Prostate gland (tissue), 2 donors: ENCODE results near the gene PPP4R2. TPM values are rescaled to one million over a fixed set of nuclear protein-coding genes. Genes with fewer than 3 reads are reported as not detected.

Experiments
- DNase-seq: peaks from one replicate; pipeline ENCODE4 v3.0.0-alpha.2; 2019; ENCODE audit warnings: low spot score
- H3K27ac ChIP-seq, 2 donors: fragments of 200-600 bp; sonication (generic); 2 replicates each; pipeline ENCODE4 v1.5.1; 2017 to 2019
- H3K27me3 ChIP-seq: fragments of 200-600 bp; sonication (generic); replicated peaks from 2 replicates; pipeline ENCODE4 v1.5.1; 2019; ENCODE audit not compliant: insufficient read depth
- H3K36me3 ChIP-seq, 2 donors: fragments of 200-600 bp; sonication (generic); 1 replicate in 1 of 2; 2 replicates in 1 of 2; pipeline versions ENCODE4 v1.5.1 to v1.8.1; 2017 to 2019
- H3K4me1 ChIP-seq: fragments of 200-600 bp; sonication (generic); replicated peaks from 2 replicates; pipeline ENCODE4 v1.5.1; 2019
- H3K4me3 ChIP-seq, 2 donors: fragments of 200-600 bp; sonication (generic); 2 replicates each; pipeline ENCODE4 v1.5.1; 2017 to 2019
- H3K9me3 ChIP-seq: fragments of 200-600 bp; sonication (generic); 2 replicates; pipeline ENCODE4 v1.5.1; 2017
- POLR2A ChIP-seq: fragments of 450-650 bp; IDR thresholded peaks from one replicate; pipeline ENCODE4 v1.6.1; 2016; ENCODE audit warnings: antibody characterized with exemption, mild to moderate bottlenecking
- POLR2AphosphoS5 ChIP-seq: sonication (generic); formaldehyde crosslinking; IDR thresholded peaks from one replicate; pipeline ENCODE4 v1.6.1; 2017; ENCODE audit warnings: antibody characterized with exemption
- WGBS: methylation state at CpG from one replicate; pipeline ENCODE4 v1.1.5; 2018; 5-methylcytosine and 5-hydroxymethylcytosine counted together
- intact Hi-C: fragments of 100-400 bp; cut with DNase I; formaldehyde crosslinking; loops from one replicate; pipeline ENCODE4 v1.14.2; 2022
- total RNA-seq, 2 donors: library from RNA; depleted of rRNA; stranded (reverse); fragments of >200 nt; gene quantifications; one replicate each; pipeline ENCODE4 v1.1.0, GENCODE V29; 2016
- TF ChIP-seq, protein P1 (sequence below), 4 experiments: fragments of 200-600 bp in 2 of 4; fragments of 450-650 bp in 2 of 4; sonication (generic) in 2 of 4; IDR thresholded peaks; 1 replicate in 3 of 4; 2 replicates in 1 of 4; pipeline ENCODE4 v1.5.1; 2016 to 2019; ENCODE audit warnings: antibody characterized with exemption in 4 of 4, mild to moderate bottlenecking in 2 of 4, moderate library complexity in 2 of 4

Gene PPP4R2
- total RNA-seq, 2 donors from 2014 or later = 29.6 to 41.8 TPM

DNA sequence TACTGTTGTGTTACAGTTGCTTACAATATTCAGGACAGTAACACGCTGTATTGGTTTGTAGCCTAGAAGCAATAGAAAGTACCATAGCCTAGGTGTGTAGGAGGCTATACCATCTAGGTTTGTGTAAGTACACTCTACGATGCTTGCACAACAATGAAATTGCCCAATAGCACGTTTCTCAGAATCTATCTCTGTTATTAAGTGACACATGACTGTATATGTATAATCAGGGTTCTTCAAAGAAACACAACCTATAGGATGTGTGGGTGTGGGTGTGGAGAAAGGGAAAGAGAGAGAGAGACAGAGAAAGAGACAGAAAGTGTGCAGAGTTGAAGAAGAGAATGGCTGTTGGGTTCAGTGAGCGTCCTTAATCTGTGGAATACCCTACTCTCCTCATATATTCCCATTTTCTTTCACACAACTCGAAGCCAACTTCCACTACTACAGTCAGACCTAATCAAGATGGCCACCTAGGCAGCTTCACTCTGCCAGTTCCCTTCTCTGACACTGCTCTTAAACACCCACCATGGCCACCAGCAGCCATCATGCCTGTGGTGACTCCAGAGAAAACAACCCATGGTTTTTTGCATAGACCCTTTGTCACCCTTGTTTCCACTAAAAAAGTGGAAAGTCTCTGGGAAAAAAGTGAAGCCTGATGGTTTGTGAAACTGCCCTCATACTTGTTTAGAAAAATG is 5.8 kb upstream of the PPP4R2 start:
- DNase-seq = no peak
- H3K27me3 ChIP-seq = no peaks in the 10 kb centered on the region
- H3K4me1 ChIP-seq = no peaks in the 10 kb centered on the region
- TF ChIP-seq POLR2A (no peak), POLR2AphosphoS5 (no peak)
- TF ChIP-seq, protein P1, sequence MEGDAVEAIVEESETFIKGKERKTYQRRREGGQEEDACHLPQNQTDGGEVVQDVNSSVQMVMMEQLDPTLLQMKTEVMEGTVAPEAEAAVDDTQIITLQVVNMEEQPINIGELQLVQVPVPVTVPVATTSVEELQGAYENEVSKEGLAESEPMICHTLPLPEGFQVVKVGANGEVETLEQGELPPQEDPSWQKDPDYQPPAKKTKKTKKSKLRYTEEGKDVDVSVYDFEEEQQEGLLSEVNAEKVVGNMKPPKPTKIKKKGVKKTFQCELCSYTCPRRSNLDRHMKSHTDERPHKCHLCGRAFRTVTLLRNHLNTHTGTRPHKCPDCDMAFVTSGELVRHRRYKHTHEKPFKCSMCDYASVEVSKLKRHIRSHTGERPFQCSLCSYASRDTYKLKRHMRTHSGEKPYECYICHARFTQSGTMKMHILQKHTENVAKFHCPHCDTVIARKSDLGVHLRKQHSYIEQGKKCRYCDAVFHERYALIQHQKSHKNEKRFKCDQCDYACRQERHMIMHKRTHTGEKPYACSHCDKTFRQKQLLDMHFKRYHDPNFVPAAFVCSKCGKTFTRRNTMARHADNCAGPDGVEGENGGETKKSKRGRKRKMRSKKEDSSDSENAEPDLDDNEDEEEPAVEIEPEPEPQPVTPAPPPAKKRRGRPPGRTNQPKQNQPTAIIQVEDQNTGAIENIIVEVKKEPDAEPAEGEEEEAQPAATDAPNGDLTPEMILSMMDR (IDR thresholded peaks at IDR 0.05) = no peak
- H3K27ac ChIP-seq = no peak overlapping the region
- WGBS = 83% methylated on average over 5 of the region's 5 CpGs
- H3K4me3 ChIP-seq = no peak overlapping the region
- intact Hi-C loops = no loop called here
- no peaks in the 10 kb centered on the region for H3K36me3 ChIP-seq
- H3K9me3 ChIP-seq = no peaks in the 10 kb centered on the region

DNA sequence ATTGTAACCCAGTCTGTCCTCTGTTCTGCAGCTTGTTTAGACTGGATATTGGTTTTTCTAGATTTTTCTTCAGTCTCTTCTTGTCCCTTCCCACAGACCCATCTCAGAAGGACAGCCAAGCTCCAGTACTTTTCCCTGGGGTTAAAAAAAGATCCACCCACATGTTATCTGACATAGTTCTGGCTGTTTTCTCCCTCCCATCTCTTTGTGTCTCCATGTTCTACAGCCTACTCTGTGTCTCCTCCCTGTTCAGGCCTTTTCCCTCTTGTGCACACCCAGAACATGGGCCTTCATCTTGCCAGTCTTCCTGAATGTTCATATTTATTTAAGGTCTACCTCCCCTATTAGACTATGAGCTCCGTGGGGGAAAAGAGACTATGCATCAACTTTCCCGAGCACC is 5.1 kb upstream of the PPP4R2 start:
- intact Hi-C loops = no loop called here
- no peak overlapping the region for H3K4me3 ChIP-seq
- TF ChIP-seq POLR2A = no peak
- TF ChIP-seq, protein P1 (IDR thresholded peaks at IDR 0.05) = no peak
- no peak for TF ChIP-seq POLR2AphosphoS5
- no peak for DNase-seq
- no peaks in the 10 kb centered on the region for H3K4me1 ChIP-seq
- no peak overlapping the region for H3K27ac ChIP-seq
- no peaks in the 10 kb centered on the region for H3K9me3 ChIP-seq
- H3K36me3 ChIP-seq = no peaks in the 10 kb centered on the region
- 76% methylated on average over 2 of the region's 2 CpGs for WGBS
- no peaks in the 10 kb centered on the region for H3K27me3 ChIP-seq

DNA sequence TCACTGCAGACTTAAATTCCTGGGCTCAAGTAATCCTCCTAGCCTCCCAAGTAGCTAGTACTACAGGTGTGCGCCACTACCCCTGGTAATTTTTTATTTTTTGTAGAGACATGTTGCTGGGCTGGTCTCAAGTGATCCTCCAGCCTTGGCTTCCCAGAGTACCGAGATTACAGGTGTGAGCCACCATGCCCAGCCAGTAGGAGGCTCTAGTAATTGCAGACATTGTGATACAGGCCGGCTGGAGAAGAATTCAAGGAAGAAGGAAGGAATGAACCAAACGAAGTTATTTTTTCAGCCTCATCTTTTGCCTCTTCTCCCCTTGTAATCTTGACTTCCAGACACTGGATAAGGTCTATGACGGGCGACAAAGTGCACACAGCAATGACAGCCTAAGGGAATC is 3.2 kb upstream of the PPP4R2 start:
- no peak for DNase-seq
- Histone ChIP-seq H3K9me3 (no peaks in the 10 kb centered on the region), H3K4me3 (no peak overlapping the region), H3K27me3 (no peaks in the 10 kb centered on the region), H3K36me3 (no peaks in the 10 kb centered on the region), H3K4me1 (no peaks in the 10 kb centered on the region), H3K27ac (no peak overlapping the region)
- TF ChIP-seq, protein P1 (IDR thresholded peaks at IDR 0.05) = no peak
- TF ChIP-seq POLR2AphosphoS5 (no peak), POLR2A (no peak)
- WGBS = 88% methylated on average over 6 of the region's 6 CpGs
- intact Hi-C loops = no loop called here

DNA sequence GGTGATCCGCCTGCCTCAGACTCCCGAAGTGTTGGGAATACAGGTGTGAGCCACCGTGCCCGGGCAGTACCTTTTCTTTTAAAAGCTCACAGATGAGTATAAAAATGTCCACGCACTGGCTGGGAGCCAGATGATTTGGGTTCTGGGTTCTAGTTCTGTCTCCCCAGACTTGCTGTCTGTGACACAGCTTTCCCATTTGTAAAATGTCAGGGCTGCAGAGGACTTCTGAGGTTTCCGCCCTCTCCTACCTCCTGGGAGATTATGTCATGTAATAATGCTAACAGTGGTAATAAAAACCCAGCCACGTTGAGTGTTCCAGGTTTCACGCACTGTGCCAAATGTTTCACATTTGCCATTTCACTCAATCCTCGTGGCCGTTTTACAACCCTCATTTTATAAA is 1.3 kb upstream of the PPP4R2 start:
- Histone ChIP-seq H3K27me3 (no peaks in the 10 kb centered on the region), H3K27ac (no peak overlapping the region), H3K9me3 (no peaks in the 10 kb centered on the region), H3K36me3 (no peaks in the 10 kb centered on the region), H3K4me1 (peaks cover 4% of the 10 kb centered on the region), H3K4me3 (no peak overlapping the region)
- 69% methylated on average over 10 of the region's 10 CpGs for WGBS
- no peak for DNase-seq
- TF ChIP-seq POLR2A (no peak), POLR2AphosphoS5 (no peak)
- TF ChIP-seq, protein P1 (IDR thresholded peaks at IDR 0.05) = no peak
- intact Hi-C loops = loop anchor here (5.0 kb wide), 2 partner anchors 108 to 148 kb away; partner anchors contain the start of genes GXYLT2 and SHQ1

DNA sequence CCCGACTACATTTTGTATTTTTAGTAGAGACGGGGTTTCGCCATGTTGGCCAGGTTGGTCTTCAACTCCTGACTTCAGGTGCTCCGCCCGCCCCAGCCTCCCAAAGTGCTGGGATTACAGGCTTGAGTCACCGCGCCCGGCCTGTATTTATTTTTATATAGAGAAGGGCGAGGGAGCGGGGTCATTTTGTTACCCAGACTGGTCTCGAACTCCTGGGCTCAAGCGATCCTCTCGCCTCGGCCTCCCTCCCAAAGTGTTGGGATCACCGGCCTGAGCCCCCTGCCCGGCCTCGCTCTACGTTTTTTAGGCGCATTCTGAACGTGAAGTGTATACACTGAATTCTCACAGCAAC is 514 bp upstream of the PPP4R2 start:
- Histone ChIP-seq H3K27me3 (no peaks in the 10 kb centered on the region), H3K9me3 (no peaks in the 10 kb centered on the region), H3K27ac (peak overlapping the region; percentile 98), H3K4me1 (peaks cover 4% of the 10 kb centered on the region), H3K4me3 (peak overlapping the region; percentile 73 to 94), H3K36me3 (no peaks in the 10 kb centered on the region)
- 89% methylated on average over 20 of the region's 20 CpGs for WGBS
- no peak for DNase-seq
- TF ChIP-seq, protein P1 (IDR thresholded peaks at IDR 0.05) = no peak
- TF ChIP-seq POLR2AphosphoS5 (no peak), POLR2A (no peak)
- intact Hi-C loops = loop anchor here (5.0 kb wide), 2 partner anchors 109 to 149 kb away; partner anchors contain the start of genes GXYLT2 and SHQ1
